ENCODE data around the gene PPP1R3C.

GRCh38 chr10:91589015-91589657, 43.7 kb downstream of the PPP1R3C start:
- TF ChIP-seq CTCF (IDR thresholded peaks at IDR 0.05) (no peak), POLR2A (IDR thresholded peaks at IDR 0.05) (no peak), POLR2AphosphoS5 (IDR thresholded peaks at IDR 0.05) (peak; percentile 29)
